GM12891 (cell line): ENCODE data around the gene ZNF532.
"Not testable (repeated sequence)": the region's sequence is repeated elsewhere in the genome, so short reads cannot be mapped to it uniquely, and the experiment has no call there.

Experiments used
- DNase-seq: peaks from one replicate; pipeline ENCODE4 v3.0.0; 2011; ENCODE audit warnings: low spot score; ENCODE audit not compliant: insufficient read length
- FAIRE-seq: peaks from 2 replicates; lab custom pipeline; 2011; peaks lifted over from hg19 to GRCh38; lab: Jason Lieb, UNC
- PAX5 ChIP-seq: IDR thresholded peaks from 2 replicates; pipeline ENCODE4 v1.6.1; 2011; ENCODE audit warnings: low read length, moderate library complexity, mild to moderate bottlenecking; ENCODE audit not compliant: insufficient read depth, severe bottlenecking
- POLR2A ChIP-seq: IDR thresholded peaks from 2 replicates; pipeline ENCODE4 v1.6.1; 2011; ENCODE audit warnings: low read depth, low read length, control low read depth
- POLR2AphosphoS5 ChIP-seq: IDR thresholded peaks from 2 replicates; pipeline ENCODE4 v1.6.1; 2011; ENCODE audit warnings: low read depth, low read length, control low read depth
- POU2F2 ChIP-seq: IDR thresholded peaks from 2 replicates; pipeline ENCODE4 v1.6.1; 2011; ENCODE audit warnings: low read depth, mild to moderate bottlenecking, control low read depth, low read length, moderate library complexity
- SPI1 ChIP-seq: IDR thresholded peaks from 2 replicates; pipeline ENCODE4 v1.6.1; 2011; ENCODE audit warnings: low read depth, low read length, control low read depth
- TAF1 ChIP-seq: IDR thresholded peaks from 2 replicates; pipeline ENCODE4 v1.6.1; 2011; ENCODE audit warnings: low read depth, low read length, control low read depth

The ZNF532 gene

DNA sequence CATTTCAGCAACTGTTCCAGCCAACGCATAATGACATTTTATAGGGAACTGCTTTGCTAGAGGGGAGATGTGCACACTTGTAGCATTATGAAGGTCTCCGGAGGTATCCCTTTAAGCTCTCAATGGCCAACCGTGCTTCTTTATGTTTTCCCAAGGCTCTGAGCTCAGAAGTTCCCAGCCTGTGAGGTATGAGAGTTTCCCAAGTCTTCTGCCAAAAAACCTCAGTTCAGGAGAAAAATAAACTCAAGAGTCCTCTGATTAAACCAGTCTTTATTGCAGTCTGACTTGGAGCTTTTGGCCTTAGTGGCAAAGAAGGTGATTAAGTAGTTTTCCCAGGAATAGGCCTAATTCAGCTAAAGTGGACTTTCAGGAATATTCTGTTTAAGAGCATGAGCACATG lies 35.4 kb upstream of the ZNF532 start:
- DNase-seq (no peak), FAIRE-seq (no peak)
- no peak for TF ChIP-seq POU2F2
- TF ChIP-seq PAX5 = no peak
- TF ChIP-seq SPI1 = no peak
- TF ChIP-seq POLR2AphosphoS5 = no peak
- no peak for TF ChIP-seq POLR2A
- TF ChIP-seq TAF1 = no peak

GRCh38 chr18:58829886-58830285 lies 34.8 kb upstream of the ZNF532 start:
- FAIRE-seq, DNase-seq: not testable (repeated sequence)

GRCh38 chr18:58831606-58832005 lies 33.1 kb upstream of the ZNF532 start:
- TF ChIP-seq SPI1 = no peak
- TF ChIP-seq TAF1 = no peak
- no peak for TF ChIP-seq PAX5
- TF ChIP-seq POU2F2 = no peak
- no peak for TF ChIP-seq POLR2A
- no peak for TF ChIP-seq POLR2AphosphoS5
- no peak for DNase-seq
- no peak for FAIRE-seq

DNA sequence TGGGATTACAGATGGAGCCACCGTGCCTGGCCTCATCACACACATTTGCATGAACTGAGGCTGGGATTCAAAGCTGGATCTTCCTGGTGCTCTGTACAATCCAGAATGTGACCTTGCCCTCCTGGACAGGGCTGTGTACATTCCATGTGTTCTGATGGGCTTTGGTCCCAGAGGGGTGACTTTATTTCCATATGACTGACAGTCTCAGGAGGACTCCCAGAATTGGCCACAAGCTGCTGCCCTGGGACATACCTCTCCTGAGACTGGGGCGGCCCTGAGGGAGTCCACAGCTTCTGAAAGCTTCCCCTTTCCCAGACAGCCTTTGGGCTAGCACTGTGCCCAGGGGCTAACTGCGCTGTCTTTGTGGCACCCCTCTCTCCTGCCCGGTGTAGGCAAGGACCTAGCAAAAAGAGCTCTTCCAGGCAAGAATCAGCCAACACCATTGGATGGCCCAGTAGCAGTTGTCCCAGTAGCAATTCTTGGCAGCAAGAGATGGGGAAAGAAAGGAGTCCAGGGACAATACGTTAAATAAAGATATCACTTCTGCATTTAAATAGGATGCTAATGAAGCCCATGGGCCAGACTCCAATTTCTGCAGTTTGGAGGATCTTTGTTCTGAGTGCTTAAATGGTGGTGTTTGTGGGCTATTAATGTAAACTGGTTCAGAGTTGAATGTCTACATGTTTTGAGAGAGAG lies 26.4 kb upstream of the ZNF532 start:
- TF ChIP-seq POLR2AphosphoS5 = no peak
- no peak for TF ChIP-seq TAF1
- no peak for TF ChIP-seq SPI1
- TF ChIP-seq POLR2A = no peak
- no peak for TF ChIP-seq POU2F2
- TF ChIP-seq PAX5 = no peak
- DNase-seq = no peak
- FAIRE-seq = no peak

DNA sequence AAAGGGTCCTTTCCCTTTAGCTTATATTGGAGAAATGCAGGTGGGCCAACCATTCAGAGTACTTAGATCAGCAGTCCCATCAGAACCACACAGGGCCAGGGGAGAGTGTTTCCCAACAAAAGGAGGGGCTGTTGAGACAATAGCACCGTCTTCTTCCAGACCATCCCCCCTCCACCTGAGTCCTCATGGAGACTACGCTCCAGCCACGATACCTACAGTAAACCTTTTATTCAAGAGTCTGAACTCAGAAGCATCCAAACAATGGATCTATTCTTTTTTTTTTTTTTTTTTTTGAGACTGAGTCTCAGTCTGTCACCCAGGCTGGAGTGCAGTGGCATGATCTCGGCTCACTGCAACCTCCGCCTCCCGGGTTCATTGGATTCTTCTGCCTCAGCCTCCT lies 25.7 kb upstream of the ZNF532 start:
- TF ChIP-seq POLR2A (no peak), TAF1 (no peak), PAX5 (no peak), POLR2AphosphoS5 (no peak), POU2F2 (no peak), SPI1 (no peak)
- FAIRE-seq = no peak
- no peak for DNase-seq

- FAIRE-seq = no peak
- no peak for DNase-seq
- TF ChIP-seq POLR2A (no peak), POU2F2 (no peak), POLR2AphosphoS5 (no peak), TAF1 (no peak), PAX5 (no peak), SPI1 (no peak)
Measured at GRCh38 chr18:58842978-58843687, 21.5 kb upstream of the ZNF532 start.

DNA sequence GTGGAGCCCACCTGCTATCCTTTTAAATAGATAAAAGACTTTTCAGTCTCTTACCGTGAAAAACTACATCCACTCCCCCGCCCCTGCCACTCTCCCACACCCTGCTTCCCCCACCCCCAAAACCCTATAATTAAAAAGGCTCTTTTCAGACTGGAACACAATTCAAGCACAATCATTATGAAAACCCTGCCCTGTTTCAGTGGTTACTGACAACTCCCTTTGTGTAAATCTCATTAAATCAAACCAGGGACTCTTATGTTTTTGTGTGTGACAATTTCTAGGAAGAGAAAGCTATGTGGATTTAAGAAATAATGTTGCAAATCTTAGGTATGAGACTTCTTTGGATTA lies 21.0 kb upstream of the ZNF532 start:
- no peak for FAIRE-seq
- TF ChIP-seq POLR2AphosphoS5 (no peak), TAF1 (no peak), POLR2A (no peak), SPI1 (no peak), POU2F2 (no peak), PAX5 (no peak)
- DNase-seq = no peak

- DNase-seq (no peak), FAIRE-seq (no peak)
- TF ChIP-seq POLR2AphosphoS5 = no peak
- no peak for TF ChIP-seq PAX5
Measured at GRCh38 chr18:58844871-58845270, 19.8 kb upstream of the ZNF532 start.

- DNase-seq = no peak
Measured at GRCh38 chr18:58845928-58846724, 18.6 kb upstream of the ZNF532 start.

More at GRCh38 chr18:58845928-58846724, 18.6 kb upstream of the ZNF532 start:
- FAIRE-seq = no peak
- TF ChIP-seq SPI1 = no peak
